Neuronal stem cell (in vitro differentiated cells): ENCODE measurements around the gene TRERF1.

Source experiments
- DNase-seq: peaks from one replicate; pipeline ENCODE4 v3.0.0-alpha.2; 2013; ENCODE audit warnings: low spot score
- H2AFZ ChIP-seq: one replicate; pipeline ENCODE4 v1.6.1; 2013; ENCODE audit warnings: mild to moderate bottlenecking, low read length, inconsistent platforms
- H2AK5ac ChIP-seq: 2 replicates; pipeline ENCODE4 v1.6.1; 2013; ENCODE audit warnings: low read depth, mild to moderate bottlenecking, inconsistent platforms, low read length, moderate library complexity, mixed read lengths
- H2BK120ac ChIP-seq: 2 replicates; pipeline ENCODE4 v1.6.1; 2013; ENCODE audit warnings: low read depth, mild to moderate bottlenecking, inconsistent platforms, low read length, moderate library complexity, mixed read lengths
- H2BK12ac ChIP-seq: one replicate; pipeline ENCODE4 v1.6.1; 2013; ENCODE audit warnings: low read length, inconsistent platforms
- H2BK15ac ChIP-seq: 2 replicates; pipeline ENCODE4 v1.6.1; 2013; ENCODE audit warnings: mild to moderate bottlenecking, low read length, inconsistent platforms, mixed read lengths
- H2BK5ac ChIP-seq: one replicate; pipeline ENCODE4 v1.6.1; 2013; ENCODE audit warnings: inconsistent platforms, mild to moderate bottlenecking, low read length, moderate library complexity
- H3K14ac ChIP-seq: one replicate; pipeline ENCODE4 v1.6.1; 2013; ENCODE audit warnings: low read length, inconsistent platforms
- H3K18ac ChIP-seq: 2 replicates; pipeline ENCODE4 v1.6.1; 2013; ENCODE audit warnings: low read length, inconsistent platforms
- H3K23ac ChIP-seq: 2 replicates; pipeline ENCODE4 v1.6.1; 2013; ENCODE audit warnings: low read depth, mild to moderate bottlenecking, mixed read lengths, low read length, inconsistent platforms; ENCODE audit not compliant: poor library complexity
- H3K27ac ChIP-seq: replicated peaks from 3 replicates; pipeline ENCODE4 v1.5.1; 2013; ENCODE audit warnings: low read length, inconsistent platforms
- H3K27me3 ChIP-seq, 3 experiments: 2 replicates each; pipeline ENCODE4 v1.6.1; 2013; ENCODE audit warnings: low read length in 3 of 3, mild to moderate bottlenecking in 2 of 3, inconsistent platforms in 1 of 3, low read depth in 1 of 3, mixed read lengths in 1 of 3, moderate library complexity in 1 of 3; ENCODE audit not compliant: control insufficient read depth in 3 of 3, insufficient read depth in 3 of 3
- H3K36me3 ChIP-seq, 2 donors: replicated peaks in 1 of 2; 2 replicates each; pipeline ENCODE4 v1.6.1; 2013; ENCODE audit warnings: low read length in 2 of 2; ENCODE audit not compliant: control insufficient read depth in 2 of 2, insufficient read depth in 2 of 2
- H3K4ac ChIP-seq: 2 replicates; pipeline ENCODE4 v1.6.1; 2013; ENCODE audit warnings: inconsistent platforms, mild to moderate bottlenecking, low read length, moderate library complexity
- H3K4me1 ChIP-seq, 2 donors: 1 replicate in 1 of 2; 2 replicates in 1 of 2; pipeline ENCODE4 v1.6.1; 2013; ENCODE audit warnings: low read length in 2 of 2, low read depth in 1 of 2; ENCODE audit not compliant: control insufficient read depth in 2 of 2, insufficient read depth in 1 of 2
- H3K4me2 ChIP-seq: one replicate; pipeline ENCODE4 v1.6.1; 2013; ENCODE audit warnings: mild to moderate bottlenecking, low read length, inconsistent platforms; ENCODE audit not compliant: insufficient read depth, poor library complexity, severe bottlenecking
- H3K4me3 ChIP-seq, 2 donors: 2 replicates each; pipeline ENCODE4 v1.5.1; 2013; ENCODE audit warnings: low read length in 2 of 2, mild to moderate bottlenecking in 2 of 2, inconsistent platforms in 1 of 2, moderate library complexity in 1 of 2
- H3K79me1 ChIP-seq: one replicate; pipeline ENCODE4 v1.6.1; 2013; ENCODE audit warnings: low read depth, mild to moderate bottlenecking, inconsistent platforms, low read length, moderate library complexity
- H3K9ac ChIP-seq: one replicate; pipeline ENCODE4 v1.6.1; 2013; ENCODE audit warnings: mild to moderate bottlenecking, low read depth, low read length, inconsistent platforms; ENCODE audit not compliant: poor library complexity
- H3K9me3 ChIP-seq, 2 donors: replicated peaks in 1 of 2; 2 replicates each; pipeline versions ENCODE3 to v1.6.1; 2013; ENCODE audit warnings: low read length in 2 of 2, mild to moderate bottlenecking in 2 of 2, inconsistent platforms in 1 of 2, low read depth in 1 of 2, mixed read lengths in 1 of 2, moderate library complexity in 1 of 2; ENCODE audit not compliant: control insufficient read depth in 2 of 2, insufficient read depth in 1 of 2
- H4K8ac ChIP-seq: one replicate; pipeline ENCODE4 v1.6.1; 2013; ENCODE audit warnings: low read depth, mild to moderate bottlenecking, inconsistent platforms, low read length, moderate library complexity
- H4K91ac ChIP-seq: one replicate; pipeline ENCODE4 v1.6.1; 2013; ENCODE audit warnings: low read length, low read depth, mild to moderate bottlenecking, inconsistent platforms; ENCODE audit not compliant: poor library complexity
- WGBS, 2 donors: extraction: QIAGEN DNeasy Blood & Tissue Kit; methylation state at CpG; one replicate each; pipeline ENCODE4 v1.1.7; 2013; ENCODE audit warnings: missing lambda C conversion rate in 2 of 2, mixed read lengths in 1 of 2; ENCODE audit not compliant: insufficient read length in 2 of 2, insufficient replicate concordance in 1 of 2; ENCODE audit errors: extremely low coverage in 2 of 2; 5-methylcytosine and 5-hydroxymethylcytosine counted together

The TRERF1 gene

GRCh38 chr6:42344756-42345155 is 107.0 kb downstream of the TRERF1 start:
- H3K4ac ChIP-seq: no peak overlapping the region
- H3K18ac ChIP-seq: no peak overlapping the region
- no peaks in the 10 kb centered on the region for H3K9me3 ChIP-seq
- H3K79me1 ChIP-seq: peaks cover 3% of the 10 kb centered on the region
- H3K23ac ChIP-seq: no peak overlapping the region
- no peak overlapping the region for H2BK120ac ChIP-seq
- H4K91ac ChIP-seq: no peak overlapping the region
- H2AK5ac ChIP-seq: no peak overlapping the region
- H4K8ac ChIP-seq: no peak overlapping the region
- no peak overlapping the region for H2BK12ac ChIP-seq
- H3K4me2 ChIP-seq: no peak overlapping the region
- no peak overlapping the region for H3K27ac ChIP-seq
- H3K14ac ChIP-seq: no peak overlapping the region
- H3K36me3 ChIP-seq: peaks cover 0 to 3% of the 10 kb centered on the region in 2 donors
- no peak overlapping the region for H3K9ac ChIP-seq
- H2AFZ ChIP-seq: no peak overlapping the region
- peaks cover 0 to 4% of the 10 kb centered on the region in 2 donors for H3K4me1 ChIP-seq
- no peak overlapping the region for H2BK15ac ChIP-seq
- no peak overlapping the region for H3K4me3 ChIP-seq
- WGBS, 2 donors: no CpG with 5 or more reads among the region's 1 CpG
- H3K27me3 ChIP-seq: no peaks in the 10 kb centered on the region
- no peak for DNase-seq
- H2BK5ac ChIP-seq: no peak overlapping the region

DNA sequence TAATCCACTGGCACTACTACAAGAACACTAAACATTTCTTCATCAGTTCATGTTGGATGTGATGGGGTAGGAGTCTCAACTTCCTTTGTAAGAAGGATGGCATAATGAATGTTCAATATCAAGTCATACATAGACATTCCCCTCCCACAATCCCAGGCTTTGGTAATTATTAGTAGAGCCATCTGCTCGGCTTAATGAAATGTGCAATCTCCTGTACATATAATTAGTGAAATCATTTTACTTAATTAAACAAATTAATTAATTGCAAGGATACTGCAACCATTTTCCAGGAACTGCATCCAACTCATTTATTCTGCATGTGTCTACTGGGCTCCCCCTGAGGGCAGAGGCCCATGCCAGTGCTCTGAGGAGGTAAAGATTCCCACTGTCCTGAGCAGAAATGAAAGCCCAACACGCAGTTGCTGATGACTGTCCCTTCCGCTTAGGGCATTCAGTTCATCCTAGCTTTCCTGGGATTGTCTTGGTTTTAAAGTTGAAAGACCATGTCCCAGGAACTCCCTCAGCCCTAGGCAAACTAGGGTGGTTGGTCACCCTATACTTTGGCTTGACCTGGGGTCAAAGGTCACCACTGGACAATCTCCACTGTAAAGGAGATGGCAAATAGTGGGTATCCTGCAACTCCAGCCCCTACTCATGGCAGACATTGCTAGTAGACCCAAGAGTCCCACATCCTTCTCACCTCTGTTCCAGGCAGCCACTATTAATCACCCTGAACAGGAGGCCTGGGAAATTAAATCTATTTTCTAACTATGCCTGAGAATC is 109.8 kb downstream of the TRERF1 start:
- no CpG with 5 or more reads among the region's 3 CpGs for WGBS, 2 donors
- H3K9me3 ChIP-seq: no peaks in the 10 kb centered on the region
- H3K18ac ChIP-seq: no peak overlapping the region
- peaks cover 0 to 4% of the 10 kb centered on the region in 2 donors for H3K4me1 ChIP-seq
- no peak overlapping the region for H3K14ac ChIP-seq
- no peaks in the 10 kb centered on the region for H3K36me3 ChIP-seq
- no peak overlapping the region for H2AFZ ChIP-seq
- no peak overlapping the region for H4K91ac ChIP-seq
- H3K4ac ChIP-seq: no peak overlapping the region
- no peak overlapping the region for H3K9ac ChIP-seq
- no peak for DNase-seq
- H3K4me3 ChIP-seq: no peak overlapping the region
- H2BK12ac ChIP-seq: no peak overlapping the region
- H2BK15ac ChIP-seq: no peak overlapping the region
- no peak overlapping the region for H2BK120ac ChIP-seq
- H3K23ac ChIP-seq: no peak overlapping the region
- no peak overlapping the region for H3K4me2 ChIP-seq
- peaks cover 4% of the 10 kb centered on the region for H3K79me1 ChIP-seq
- no peak overlapping the region for H2AK5ac ChIP-seq
- no peak overlapping the region for H2BK5ac ChIP-seq
- H4K8ac ChIP-seq: no peak overlapping the region
- no peaks in the 10 kb centered on the region for H3K27me3 ChIP-seq
- no peak overlapping the region for H3K27ac ChIP-seq

DNA sequence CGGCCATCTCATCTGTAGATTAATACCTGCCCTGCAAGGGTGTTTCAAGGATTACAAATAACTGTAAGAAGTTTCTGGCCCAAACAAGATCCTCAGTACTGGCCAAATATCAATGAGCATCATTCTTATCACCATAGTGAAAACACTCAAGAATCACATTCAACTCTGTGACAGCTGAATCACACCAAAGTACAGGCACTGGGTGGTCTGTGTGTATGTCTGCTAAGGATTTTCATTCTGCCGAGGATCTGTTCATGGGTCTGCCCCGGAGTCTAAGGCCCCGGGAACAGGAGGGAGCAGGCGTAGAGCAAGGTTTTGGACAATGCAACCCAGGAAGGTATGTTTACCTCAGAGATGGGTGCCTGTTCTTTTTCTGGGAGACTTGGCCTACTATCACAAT is 110.5 kb downstream of the TRERF1 start:
- no peak overlapping the region for H4K91ac ChIP-seq
- H3K14ac ChIP-seq: no peak overlapping the region
- no peak overlapping the region for H4K8ac ChIP-seq
- H3K23ac ChIP-seq: no peak overlapping the region
- H3K36me3 ChIP-seq: no peaks in the 10 kb centered on the region
- H2BK120ac ChIP-seq: no peak overlapping the region
- H3K4me3 ChIP-seq: no peak overlapping the region
- H3K4ac ChIP-seq: no peak overlapping the region
- no peak overlapping the region for H3K4me2 ChIP-seq
- no peak overlapping the region for H3K9ac ChIP-seq
- no peak overlapping the region for H2AFZ ChIP-seq
- H2BK15ac ChIP-seq: no peak overlapping the region
- peaks cover 3% of the 10 kb centered on the region for H3K79me1 ChIP-seq
- WGBS, 2 donors: no CpG with 5 or more reads among the region's 5 CpGs
- H2BK5ac ChIP-seq: no peak overlapping the region
- no peaks in the 10 kb centered on the region for H3K27me3 ChIP-seq
- no peak overlapping the region for H2BK12ac ChIP-seq
- H3K18ac ChIP-seq: no peak overlapping the region
- H3K27ac ChIP-seq: no peak overlapping the region
- no peak overlapping the region for H2AK5ac ChIP-seq
- no peaks in the 10 kb centered on the region for H3K9me3 ChIP-seq
- peaks cover 0 to 4% of the 10 kb centered on the region in 2 donors for H3K4me1 ChIP-seq
- DNase-seq: no peak

DNA sequence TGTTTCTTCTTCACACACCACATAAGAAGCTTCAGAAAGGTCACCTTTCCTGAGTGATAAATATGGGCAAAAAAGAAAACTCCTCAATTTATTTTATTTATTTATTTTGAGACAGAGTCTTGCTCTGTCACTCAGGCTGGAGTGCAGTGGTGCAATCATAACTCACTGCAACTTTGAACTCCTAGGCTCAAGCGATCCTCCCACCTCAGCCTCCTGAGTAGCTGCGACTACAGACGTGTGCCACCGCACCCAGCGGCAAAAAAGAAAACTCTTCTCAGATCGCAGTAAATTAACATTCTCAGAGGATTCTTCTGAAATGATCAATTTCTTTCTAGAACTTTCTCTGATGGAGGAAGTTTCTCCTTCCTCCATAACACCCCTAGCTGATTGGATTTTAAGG is 111.2 kb downstream of the TRERF1 start:
- H3K4ac ChIP-seq: no peak overlapping the region
- no peak overlapping the region for H3K9ac ChIP-seq
- H4K8ac ChIP-seq: no peak overlapping the region
- no peaks in the 10 kb centered on the region for H3K36me3 ChIP-seq
- no peak overlapping the region for H4K91ac ChIP-seq
- peaks cover 0 to 3% of the 10 kb centered on the region in 2 donors for H3K4me1 ChIP-seq
- no peak overlapping the region for H2BK120ac ChIP-seq
- H3K18ac ChIP-seq: no peak overlapping the region
- no peak overlapping the region for H3K23ac ChIP-seq
- H2BK15ac ChIP-seq: no peak overlapping the region
- no peak for DNase-seq
- no peak overlapping the region for H3K4me3 ChIP-seq
- WGBS, 2 donors: no CpG with 5 or more reads among the region's 6 CpGs
- no peak overlapping the region for H3K4me2 ChIP-seq
- no peak overlapping the region for H2BK12ac ChIP-seq
- no peak overlapping the region for H2BK5ac ChIP-seq
- H2AK5ac ChIP-seq: no peak overlapping the region
- H3K79me1 ChIP-seq: peaks cover 1% of the 10 kb centered on the region
- H2AFZ ChIP-seq: no peak overlapping the region
- H3K27ac ChIP-seq: no peak overlapping the region
- H3K27me3 ChIP-seq: no peaks in the 10 kb centered on the region
- no peak overlapping the region for H3K14ac ChIP-seq
- H3K9me3 ChIP-seq: no peaks in the 10 kb centered on the region
